Effector CD4-positive, alpha-beta T cell (primary cell): ENCODE results near the gene STAM2.
"Not testable (repeated sequence)": the region's sequence is repeated elsewhere in the genome, so short reads cannot be mapped to it uniquely, and the experiment has no call there.

Source experiments
- DNase-seq: peaks from one replicate; pipeline ENCODE4 v3.0.0-alpha.2; 2020

The STAM2 gene

DNA sequence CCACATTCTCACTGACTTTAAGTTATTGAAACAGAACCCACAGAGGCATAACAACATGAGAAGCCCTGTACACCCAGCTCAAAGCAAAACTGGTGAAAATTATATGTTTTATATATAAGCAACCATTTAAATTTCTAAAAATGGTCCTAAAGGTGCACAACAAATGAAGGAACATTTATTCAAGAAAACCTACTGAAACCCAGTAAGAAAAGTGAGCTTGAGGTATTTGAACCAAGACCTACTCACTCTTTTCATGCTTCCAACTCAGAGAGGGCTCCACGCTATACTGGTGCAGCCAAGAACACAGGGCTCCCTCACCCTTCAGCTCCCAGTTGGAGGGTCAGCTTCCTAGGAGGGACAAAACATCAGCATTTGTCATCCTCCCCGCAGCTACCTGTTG lies 74.6 kb downstream of the STAM2 start:
- DNase-seq, result no peak

- DNase-seq, result no peak
These were observed 76.1 kb downstream of the STAM2 start for GRCh38 chr2:152099367-152100050.

DNA sequence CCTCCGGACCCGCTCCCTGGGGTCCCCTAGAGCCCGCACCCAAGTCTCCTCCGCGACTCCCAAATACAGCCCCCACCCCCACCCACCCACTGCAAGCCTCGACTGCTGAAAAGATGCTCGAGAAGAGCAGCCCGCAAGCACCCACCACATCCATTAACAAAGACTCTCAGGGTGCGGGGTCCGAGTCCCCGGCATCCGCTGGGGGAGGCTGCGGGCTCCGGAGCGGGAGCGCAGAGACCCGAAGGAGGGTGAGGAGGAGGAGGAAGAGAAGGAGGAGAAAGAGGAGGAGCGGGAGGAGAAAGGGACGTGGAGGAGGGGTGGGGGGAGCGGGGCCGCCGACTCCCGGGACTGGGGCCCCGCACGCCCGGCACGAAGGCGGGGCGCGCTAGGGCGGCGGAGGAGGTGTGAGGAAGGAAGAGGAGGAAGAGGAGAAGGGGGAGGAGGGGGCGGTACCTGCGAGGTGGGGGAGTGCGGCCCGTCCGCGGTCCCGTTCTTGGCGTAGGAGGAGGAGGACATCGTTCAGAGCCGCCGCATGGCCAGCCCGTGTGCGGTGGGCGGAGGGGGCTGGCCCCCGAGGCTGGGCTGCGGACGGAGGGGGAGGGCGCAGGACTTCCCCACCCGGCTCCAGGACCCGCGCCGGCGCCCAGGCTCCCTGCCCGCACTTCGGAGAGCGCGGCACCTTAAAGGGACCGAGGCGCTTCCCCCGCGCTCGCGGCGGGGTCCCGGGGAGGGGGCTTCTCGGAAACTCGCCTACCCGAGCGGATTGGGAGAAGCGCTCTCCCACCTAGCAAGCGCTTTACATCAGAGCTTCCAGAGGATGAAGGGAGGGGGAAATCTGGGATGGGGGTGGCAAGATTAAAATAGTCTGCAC lies 76.8 kb downstream of the STAM2 start, which contains the start of gene CACNB4:
TSS of gene CACNB4 (minus strand) at position 549 of the 871 bp plus-strand sequence.
- no peak for DNase-seq

- DNase-seq, result no peak
These were observed 77.6 kb downstream of the STAM2 start for GRCh38 chr2:152097801-152098495.

DNA sequence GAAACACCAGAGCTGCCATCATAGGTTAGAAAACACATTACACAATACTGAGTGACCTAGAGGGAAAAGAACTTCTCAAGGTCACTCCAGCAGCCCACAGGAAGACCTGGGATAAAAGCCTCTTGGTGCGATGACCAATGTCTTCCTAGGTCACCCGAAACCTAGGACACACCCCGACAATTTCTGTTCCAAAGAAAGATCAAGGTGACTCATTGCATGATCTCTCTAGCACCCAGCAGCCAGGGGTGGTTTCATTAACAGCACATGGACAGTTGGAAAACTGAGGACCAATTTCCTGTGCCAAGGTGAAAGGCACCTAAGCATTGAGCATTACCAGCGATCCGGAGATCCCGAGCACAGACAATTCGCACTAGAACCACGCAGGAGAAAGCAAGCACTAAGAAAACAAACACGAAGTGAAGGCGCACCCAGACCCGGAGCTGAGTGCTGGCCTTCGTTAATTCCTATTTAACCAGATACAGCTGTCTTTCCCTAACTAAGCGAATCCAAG lies 78.2 kb downstream of the STAM2 start:
- no peak for DNase-seq

- DNase-seq, result no peak
These were observed 80.4 kb downstream of the STAM2 start for GRCh38 chr2:152095146-152095545.

GRCh38 chr2:152094014-152094413 lies 81.5 kb downstream of the STAM2 start:
- DNase-seq, result no peak

GRCh38 chr2:152093464-152093863 lies 82.1 kb downstream of the STAM2 start:
- DNase-seq, result no peak

DNA sequence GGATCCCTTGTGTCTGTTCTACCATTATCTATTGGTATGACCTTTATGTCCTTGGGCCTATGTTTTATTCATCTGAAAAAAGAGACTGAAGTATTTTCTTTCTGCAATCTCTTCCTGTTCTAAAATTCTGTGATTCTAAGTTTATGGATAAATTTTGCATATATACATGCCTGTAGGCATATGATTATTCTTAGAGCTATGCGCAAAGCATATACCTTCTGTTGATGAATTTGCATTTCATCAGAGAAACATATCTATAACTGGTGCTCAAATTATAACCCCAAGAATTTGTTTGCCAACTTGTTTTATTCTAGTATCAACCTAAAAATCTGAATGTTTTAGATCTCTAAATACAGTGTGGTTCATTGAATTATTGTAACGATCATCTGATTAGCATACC lies 83.5 kb downstream of the STAM2 start:
- no peak for DNase-seq

DNA sequence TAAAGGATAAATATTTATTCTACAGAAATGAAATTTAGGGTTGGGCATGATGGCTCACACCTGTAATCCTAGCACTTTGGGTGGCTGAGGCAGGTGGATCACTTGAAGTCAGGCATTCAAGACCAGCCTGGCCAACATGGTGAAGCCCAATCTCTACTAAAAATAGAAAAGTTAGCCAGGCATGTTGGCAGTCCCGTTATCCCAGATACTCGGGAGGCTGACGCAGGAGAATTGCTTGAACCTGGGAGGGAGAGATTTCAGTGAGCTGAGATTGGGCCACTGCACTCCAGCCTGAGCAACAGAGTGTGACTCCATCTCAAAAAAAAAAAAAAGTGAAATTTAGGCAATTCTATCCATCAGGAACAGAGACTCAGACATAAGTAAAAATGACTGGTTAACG lies 84.8 kb downstream of the STAM2 start:
- not testable (repeated sequence) for DNase-seq

DNA sequence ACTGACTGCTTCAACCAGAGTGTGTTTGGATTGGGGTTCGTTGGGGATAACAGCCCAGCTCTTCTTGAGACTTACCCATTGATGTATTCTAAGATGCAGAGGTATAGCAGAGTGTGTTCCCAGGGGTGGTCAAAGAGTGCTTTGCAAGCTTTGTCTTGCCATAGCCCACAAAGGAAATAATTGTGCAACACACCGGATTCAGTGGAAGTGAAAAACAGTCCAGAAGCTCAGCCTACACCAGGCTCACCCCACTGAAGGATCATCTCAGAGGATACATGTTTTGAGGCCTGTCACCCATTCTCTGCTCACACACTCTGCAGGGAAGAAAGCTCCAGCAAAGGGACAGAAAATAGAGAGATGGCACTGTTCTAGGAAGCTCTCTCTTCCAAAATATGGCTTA lies 86.3 kb downstream of the STAM2 start:
- no peak for DNase-seq

DNA sequence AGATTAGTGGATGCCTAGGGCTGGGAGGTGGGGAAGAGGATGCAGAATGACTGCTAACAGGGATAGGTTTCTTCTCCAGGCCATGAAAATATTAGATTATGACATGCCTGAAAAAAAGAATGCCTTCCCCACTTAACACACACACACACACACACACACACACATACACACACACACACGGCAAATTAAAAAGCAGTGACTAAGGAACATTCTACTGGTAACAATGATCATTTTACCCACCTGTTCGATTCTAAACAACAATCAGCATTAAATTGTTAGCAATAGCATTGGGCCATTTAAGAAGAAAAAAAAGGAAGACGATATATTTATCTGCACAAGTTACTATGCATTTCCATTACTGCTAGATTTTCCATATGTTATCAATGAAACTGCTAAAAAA lies 87.6 kb downstream of the STAM2 start:
- DNase-seq, result no peak

DNA sequence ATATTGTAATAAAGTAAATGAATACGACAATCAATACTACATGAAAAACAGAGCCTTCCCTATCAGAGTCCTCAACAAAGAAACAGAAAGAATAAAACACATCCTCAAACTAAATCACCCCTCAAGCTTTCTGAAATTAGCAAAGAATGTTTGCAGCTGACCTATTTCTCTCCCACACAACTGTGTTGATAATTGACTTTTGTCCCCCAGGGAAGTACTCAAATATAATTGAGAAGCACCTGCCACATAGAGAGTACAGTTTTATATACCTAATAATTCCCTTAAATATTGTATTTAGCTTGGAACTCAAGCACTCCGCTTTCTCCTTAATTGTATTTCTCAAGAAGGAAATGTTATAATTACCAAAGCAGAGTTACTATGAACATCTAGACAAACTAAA lies 89.3 kb downstream of the STAM2 start:
- no peak for DNase-seq

- no peak for DNase-seq
These were observed 91.5 kb downstream of the STAM2 start for GRCh38 chr2:152084076-152084475.

GRCh38 chr2:152083202-152083875 lies 92.2 kb downstream of the STAM2 start:
- no peak for DNase-seq

- no peak for DNase-seq
These were observed 96.9 kb downstream of the STAM2 start for GRCh38 chr2:152078662-152079061.

GRCh38 chr2:152078023-152078422 lies 97.5 kb downstream of the STAM2 start:
- no peak for DNase-seq

DNA sequence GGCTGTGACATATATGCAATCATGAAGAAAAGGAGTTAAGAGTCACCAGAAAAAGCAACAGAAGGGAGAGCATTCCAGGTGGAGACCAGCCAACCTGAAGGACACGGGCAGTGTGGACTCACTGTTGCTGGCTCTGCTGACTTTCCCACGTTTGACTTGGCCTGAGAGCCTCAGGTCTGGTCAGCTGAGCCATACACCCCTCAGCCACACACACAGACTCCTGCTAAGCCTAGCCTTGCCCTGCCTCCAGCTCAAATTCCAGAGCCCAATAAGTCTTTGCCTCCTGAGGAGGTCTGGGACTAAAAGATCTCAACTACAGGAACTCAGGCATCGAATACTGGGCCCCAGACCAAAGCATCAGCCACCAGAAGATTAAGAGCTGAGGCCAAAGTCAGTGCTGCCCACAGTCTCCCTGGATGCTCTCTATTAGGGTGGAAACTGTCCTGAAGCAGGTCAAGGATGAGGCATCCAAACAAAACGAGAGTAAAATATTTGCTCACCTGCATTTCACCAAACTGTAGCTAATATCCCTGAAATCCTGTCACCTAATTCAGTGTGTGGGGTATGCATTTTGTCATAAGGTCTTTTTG lies 100.0 kb downstream of the STAM2 start:
- no peak for DNase-seq

GRCh38 chr2:152072011-152072410 lies 103.6 kb downstream of the STAM2 start:
- DNase-seq, result no peak

GRCh38 chr2:152071518-152071917 lies 104.0 kb downstream of the STAM2 start:
- DNase-seq, result no peak

- no peak for DNase-seq
These were observed 104.5 kb downstream of the STAM2 start for GRCh38 chr2:152071092-152071491.

- DNase-seq, result no peak
These were observed 107.3 kb downstream of the STAM2 start for GRCh38 chr2:152068226-152068625.
